CD4-positive, alpha-beta T cell treated with Interleukin-4 for 4 hours (primary cell): ENCODE results near the gene SLC25A3.
"Not testable (repeated sequence)": the region's sequence is repeated elsewhere in the genome, so short reads cannot be mapped to it uniquely, and the experiment has no call there.

Experiments
- DNase-seq: peaks from one replicate; pipeline ENCODE4 v3.0.0-alpha.2; 2020

The SLC25A3 gene

GRCh38 chr12:98595243-98595988, 1.9 kb downstream of the SLC25A3 start:
- DNase-seq: peak; percentile 27

- DNase-seq: not testable (repeated sequence)
Observed at GRCh38 chr12:98597313-98597712, 3.8 kb downstream of the SLC25A3 start.

GRCh38 chr12:98601924-98602323, 8.4 kb downstream of the SLC25A3 start:
- no peak for DNase-seq

GRCh38 chr12:98606359-98606988, 13.0 kb downstream of the SLC25A3 start:
- DNase-seq: no peak

- DNase-seq: no peak
Observed at GRCh38 chr12:98610596-98610995, 17.1 kb downstream of the SLC25A3 start.

- DNase-seq: no peak
Observed at GRCh38 chr12:98612696-98613334, 19.3 kb downstream of the SLC25A3 start.

- DNase-seq: no peak
Observed at GRCh38 chr12:98618952-98619351, 25.5 kb downstream of the SLC25A3 start.

GRCh38 chr12:98635657-98636323, 42.3 kb downstream of the SLC25A3 start:
- DNase-seq: no peak

GRCh38 chr12:98637068-98637467, 43.6 kb downstream of the SLC25A3 start:
- no peak for DNase-seq

GRCh38 chr12:98638009-98638408, 44.5 kb downstream of the SLC25A3 start:
- DNase-seq: no peak

GRCh38 chr12:98639491-98639890, 46.0 kb downstream of the SLC25A3 start:
- DNase-seq: no peak

GRCh38 chr12:98642801-98643200, 49.3 kb downstream of the SLC25A3 start:
- DNase-seq: not testable (repeated sequence)

GRCh38 chr12:98644433-98644711, 50.9 kb downstream of the SLC25A3 start:
- no peak for DNase-seq

GRCh38 chr12:98644712-98645571, 51.5 kb downstream of the SLC25A3 start, which contains the start of the genes APAF1 and IKBIP:
TSS of gene APAF1 (plus strand) at chr12:98645290. CDS start at chr12:98648360, 3,070 bp downstream.
TSS of gene IKBIP (minus strand) at chr12:98644788. CDS start at chr12:98644701, 87 bp downstream.
- peak; percentile 94 for DNase-seq

- peak; percentile 10 for DNase-seq
Observed at GRCh38 chr12:98645572-98646067, 52.1 kb downstream of the SLC25A3 start.

- DNase-seq: peak; percentile 7
Observed at GRCh38 chr12:98646294-98647090, 53.0 kb downstream of the SLC25A3 start.

- DNase-seq: no peak
Observed at GRCh38 chr12:98651328-98651727, 57.8 kb downstream of the SLC25A3 start.

GRCh38 chr12:98653866-98654493, 60.5 kb downstream of the SLC25A3 start:
- DNase-seq: peak; percentile 63
